NCI-H748 (cell line): ENCODE data around the gene LPCAT1.
"Not testable (repeated sequence)": the region's sequence is repeated elsewhere in the genome, so short reads cannot be mapped to it uniquely, and the experiment has no call there.

ENCODE experiments used
- DNase-seq: peaks from one replicate; lab custom pipeline; 2025; ENCODE audit not compliant: unreplicated experiment; lab: John Stamatoyannopoulos, UW

Gene LPCAT1

GRCh38 chr5:1541702-1542400 lies 18.1 kb upstream of the LPCAT1 start:
- no peak for DNase-seq

GRCh38 chr5:1540831-1541701 lies 17.3 kb upstream of the LPCAT1 start:
- no peak for DNase-seq

GRCh38 chr5:1540166-1540565 lies 16.4 kb upstream of the LPCAT1 start:
- DNase-seq, result no peak

- not testable (repeated sequence) for DNase-seq
Measured at GRCh38 chr5:1539393-1540161, 15.8 kb upstream of the LPCAT1 start.

- no peak for DNase-seq
Measured at GRCh38 chr5:1538741-1539392, 15.1 kb upstream of the LPCAT1 start.

GRCh38 chr5:1538276-1538675 lies 14.5 kb upstream of the LPCAT1 start:
- no peak for DNase-seq

GRCh38 chr5:1537603-1538154 lies 13.9 kb upstream of the LPCAT1 start:
- no peak for DNase-seq

- DNase-seq, result no peak
Measured at GRCh38 chr5:1536871-1537602, 13.3 kb upstream of the LPCAT1 start.

- no peak for DNase-seq
Measured at GRCh38 chr5:1536322-1536845, 12.6 kb upstream of the LPCAT1 start.

GRCh38 chr5:1535646-1536045 lies 11.9 kb upstream of the LPCAT1 start:
- DNase-seq, result no peak

GRCh38 chr5:1532384-1532783 lies 8.6 kb upstream of the LPCAT1 start:
- no peak for DNase-seq

- DNase-seq, result no peak
Measured at GRCh38 chr5:1529498-1529897, 5.7 kb upstream of the LPCAT1 start.

- DNase-seq, result no peak
Measured at GRCh38 chr5:1527533-1528205, 3.9 kb upstream of the LPCAT1 start.

GRCh38 chr5:1526681-1527131 lies 2.9 kb upstream of the LPCAT1 start:
- DNase-seq, result no peak

- no peak for DNase-seq
Measured at GRCh38 chr5:1526190-1526631, 2.5 kb upstream of the LPCAT1 start.

- no peak for DNase-seq
Measured at GRCh38 chr5:1525624-1526189, 1.9 kb upstream of the LPCAT1 start.

GRCh38 chr5:1524799-1525623 lies 1.3 kb upstream of the LPCAT1 start:
- no peak for DNase-seq

GRCh38 chr5:1524481-1524798 lies 680 bp upstream of the LPCAT1 start:
- no peak for DNase-seq
